ENCODE data around the gene AP2A2. TPM values are rescaled to one million over a fixed set of nuclear protein-coding genes. Genes with fewer than 3 reads are reported as not detected.

The AP2A2 gene
- total and polyA plus RNA-seq, 2 of the 4 experiments (the other 2 are of a cell fraction) = 19.9 to 49.0 TPM

DNA sequence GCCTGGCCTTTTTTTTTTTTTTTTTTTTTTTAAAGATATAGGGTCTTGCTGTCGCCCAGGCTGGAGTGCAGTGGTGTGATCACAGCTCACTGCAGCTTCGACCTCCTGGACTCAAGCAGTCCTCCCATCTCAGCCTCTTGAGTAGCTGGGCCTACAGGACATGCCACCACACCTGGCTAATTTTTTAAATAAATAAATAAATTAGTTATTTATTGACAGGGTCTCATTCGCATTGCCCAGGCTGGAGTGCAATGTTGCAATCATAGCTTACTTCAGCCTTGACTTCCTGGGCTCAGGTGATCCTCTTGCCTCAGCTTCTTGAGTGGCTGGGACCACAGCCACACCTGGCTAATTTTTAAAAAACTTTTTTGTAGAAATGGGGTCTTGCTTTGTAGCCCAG, 10.5 kb downstream of the AP2A2 start:
- Histone ChIP-seq H3K79me1 (ENCODE audit: low read depth in 1 of 2, low read length in 2 of 2) (peaks cover 22 to 64% of the 10 kb centered on the region in 2 experiments), H3K18ac (ENCODE audit: low read depth, low read length) (no peak overlapping the region), H3K4me1 (ENCODE audit: control insufficient read depth, insufficient read depth, low read length) (peaks cover 4% of the 10 kb centered on the region; the same call in 1 of the 2 replicates), H3K36me3 (ENCODE audit: control insufficient read depth, insufficient read depth, low read length) (no peaks in the 10 kb centered on the region), H2BK15ac (ENCODE audit: low read depth, low read length) (no peak overlapping the region), H3K9me3 (ENCODE audit: control insufficient read depth, insufficient read depth, low read length) (no peaks in the 10 kb centered on the region), H2BK120ac (ENCODE audit: low read depth, low read length) (no peak overlapping the region), H2BK5ac (ENCODE audit: low read depth, low read length, poor library complexity, severe bottlenecking) (no peak overlapping the region), H3K27ac (ENCODE audit: insufficient read depth, low read length) (no peak overlapping the region), H4K5ac (ENCODE audit: low read depth, low read length) (no peak overlapping the region), H2BK20ac (ENCODE audit: low read depth, low read length) (no peak overlapping the region), H4K20me1 (ENCODE audit: insufficient read depth, low read length) (peaks cover 61% of the 10 kb centered on the region), H3K4me2 (ENCODE audit: low read depth, low read length) (no peak overlapping the region), H4K91ac (ENCODE audit: insufficient read depth, low read depth, low read length) (no peak overlapping the region), H2AK5ac (ENCODE audit: low read depth, low read length) (no peak overlapping the region), H3K27me3 (ENCODE audit: control insufficient read depth, insufficient read depth, low read length) (no peaks in the 10 kb centered on the region), H4K8ac (ENCODE audit: low read depth in 2 of 2, low read length in 2 of 2) (no peak overlapping the region), H3K9me1 (ENCODE audit: insufficient read depth, low read length) (peaks cover 5% of the 10 kb centered on the region; the same call in 1 of the 2 replicates), H3K4me3 (ENCODE audit: insufficient read depth, low read depth, low read length) (no peak overlapping the region), H2AFZ (replicated peaks; ENCODE audit: low read length, poor library complexity) (no peak overlapping the region), H3K14ac (replicated peaks; ENCODE audit: low read depth, low read length) (no peak overlapping the region), H3K4ac (ENCODE audit: low read depth, low read length) (no peak overlapping the region), H3K9ac (ENCODE audit: low read depth, low read length) (no peak overlapping the region), H2AK9ac (replicated peaks; ENCODE audit: low read depth, low read length, poor library complexity) (no peak overlapping the region), H3K23ac (ENCODE audit: low read depth, low read length) (no peak overlapping the region), H3K56ac (ENCODE audit: extremely low read depth, insufficient read depth, low read length) (no peak overlapping the region)
- no TSS peak for BruUV-seq (replicated peaks)
- CTCF ChIA-PET = no interaction called here
- dilution Hi-C loops (cut with HindIII; ENCODE audit: low sequenced_read_pairs, unreplicated experiment) (no loop called here), intact Hi-C loops (cut with micrococcal nuclease) (no loop called here), in situ Hi-C loops (cut with MboI; ENCODE audit: low sequenced_read_pairs) (no loop called here)
- DNase-seq (no peak), ATAC-seq (ENCODE audit: low read depth) (no peak)
- WGBS, 2 experiments (ENCODE audit: extremely low coverage in 2 of 2, insufficient read length in 1 of 2) = no CpG with 5 or more reads among the region's 3 CpGs
- POLR2A ChIA-PET (ENCODE audit: unreplicated experiment) = no interaction called here
- TF ChIP-seq MAFK (IDR thresholded peaks at IDR 0.05; ENCODE audit: low read depth, low read length) (no peak), RCOR1 (IDR thresholded peaks at IDR 0.05; ENCODE audit: insufficient replicate concordance, low read length) (no peak), SMC3 (IDR thresholded peaks at IDR 0.05; ENCODE audit: low read depth, low read length) (no peak), RAD21 (IDR thresholded peaks at IDR 0.05; ENCODE audit: low read length) (no peak), MXI1 (IDR thresholded peaks at IDR 0.05; ENCODE audit: borderline replicate concordance, low read depth, low read length) (no peak), BHLHE40 (IDR thresholded peaks at IDR 0.05; ENCODE audit: low read depth, low read length) (no peak), CHD1 (IDR thresholded peaks at IDR 0.05; ENCODE audit: low read depth, low read length) (no peak), FOS (IDR thresholded peaks at IDR 0.05; ENCODE audit: low read depth, low read length) (no peak)
- TF ChIP-seq, protein P1, sequence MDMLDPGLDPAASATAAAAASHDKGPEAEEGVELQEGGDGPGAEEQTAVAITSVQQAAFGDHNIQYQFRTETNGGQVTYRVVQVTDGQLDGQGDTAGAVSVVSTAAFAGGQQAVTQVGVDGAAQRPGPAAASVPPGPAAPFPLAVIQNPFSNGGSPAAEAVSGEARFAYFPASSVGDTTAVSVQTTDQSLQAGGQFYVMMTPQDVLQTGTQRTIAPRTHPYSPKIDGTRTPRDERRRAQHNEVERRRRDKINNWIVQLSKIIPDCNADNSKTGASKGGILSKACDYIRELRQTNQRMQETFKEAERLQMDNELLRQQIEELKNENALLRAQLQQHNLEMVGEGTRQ (IDR thresholded peaks at IDR 0.05; ENCODE audit: low read depth, low read length) = no peak
- TF ChIP-seq, protein P2, sequence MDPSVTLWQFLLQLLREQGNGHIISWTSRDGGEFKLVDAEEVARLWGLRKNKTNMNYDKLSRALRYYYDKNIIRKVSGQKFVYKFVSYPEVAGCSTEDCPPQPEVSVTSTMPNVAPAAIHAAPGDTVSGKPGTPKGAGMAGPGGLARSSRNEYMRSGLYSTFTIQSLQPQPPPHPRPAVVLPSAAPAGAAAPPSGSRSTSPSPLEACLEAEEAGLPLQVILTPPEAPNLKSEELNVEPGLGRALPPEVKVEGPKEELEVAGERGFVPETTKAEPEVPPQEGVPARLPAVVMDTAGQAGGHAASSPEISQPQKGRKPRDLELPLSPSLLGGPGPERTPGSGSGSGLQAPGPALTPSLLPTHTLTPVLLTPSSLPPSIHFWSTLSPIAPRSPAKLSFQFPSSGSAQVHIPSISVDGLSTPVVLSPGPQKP (IDR thresholded peaks at IDR 0.05; ENCODE audit: borderline replicate concordance, low read depth, low read length) = no peak

Measured in IMR-90 (cell line).